NCI-H510A (cell line): ENCODE data around the gene DNAJC4.

Experiments
- DNase-seq: peaks from one replicate; lab custom pipeline; 2025; lab: John Stamatoyannopoulos, UW

The DNAJC4 gene

DNA sequence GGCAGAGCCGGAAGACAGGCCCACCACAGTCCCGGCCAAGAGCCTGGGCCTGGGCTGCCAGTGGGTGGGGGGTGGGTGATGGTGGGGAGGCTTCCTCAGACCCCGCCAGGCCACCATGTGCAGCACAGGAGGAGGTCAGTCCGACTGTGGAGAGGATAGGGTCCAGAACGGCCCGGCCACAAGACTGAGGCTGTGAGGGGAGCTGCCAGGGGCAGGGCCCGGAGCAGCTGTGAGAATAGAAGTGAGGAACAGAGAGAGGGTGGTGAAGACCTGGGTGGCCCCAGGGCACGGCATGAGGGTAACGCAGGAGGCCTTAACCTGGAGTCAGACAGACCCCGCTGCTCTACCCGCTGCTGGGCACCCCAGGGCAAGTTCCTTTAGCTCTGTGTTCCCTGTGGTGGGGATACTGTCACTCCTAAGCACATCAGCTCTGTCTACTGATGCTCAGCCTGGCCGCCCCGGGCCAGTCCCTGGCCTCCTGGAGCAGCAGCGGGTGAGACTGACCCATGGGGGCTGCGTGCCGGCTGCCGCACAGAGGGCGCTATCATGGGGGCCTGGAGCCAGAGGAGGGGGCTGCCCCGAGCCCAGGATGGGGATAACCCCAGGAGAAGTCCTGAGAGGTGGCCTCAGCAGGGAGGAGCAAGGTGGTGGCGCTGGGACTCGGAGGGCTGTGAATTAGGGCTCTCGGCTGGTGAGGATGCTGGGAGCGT lies 22.1 kb upstream of the DNAJC4 start:
- DNase-seq = no peak

- no peak for DNase-seq
Observed at GRCh38 chr11:64208796-64209562, 21.4 kb upstream of the DNAJC4 start.

- DNase-seq = no peak
Observed at GRCh38 chr11:64209563-64209843, 20.8 kb upstream of the DNAJC4 start.

DNA sequence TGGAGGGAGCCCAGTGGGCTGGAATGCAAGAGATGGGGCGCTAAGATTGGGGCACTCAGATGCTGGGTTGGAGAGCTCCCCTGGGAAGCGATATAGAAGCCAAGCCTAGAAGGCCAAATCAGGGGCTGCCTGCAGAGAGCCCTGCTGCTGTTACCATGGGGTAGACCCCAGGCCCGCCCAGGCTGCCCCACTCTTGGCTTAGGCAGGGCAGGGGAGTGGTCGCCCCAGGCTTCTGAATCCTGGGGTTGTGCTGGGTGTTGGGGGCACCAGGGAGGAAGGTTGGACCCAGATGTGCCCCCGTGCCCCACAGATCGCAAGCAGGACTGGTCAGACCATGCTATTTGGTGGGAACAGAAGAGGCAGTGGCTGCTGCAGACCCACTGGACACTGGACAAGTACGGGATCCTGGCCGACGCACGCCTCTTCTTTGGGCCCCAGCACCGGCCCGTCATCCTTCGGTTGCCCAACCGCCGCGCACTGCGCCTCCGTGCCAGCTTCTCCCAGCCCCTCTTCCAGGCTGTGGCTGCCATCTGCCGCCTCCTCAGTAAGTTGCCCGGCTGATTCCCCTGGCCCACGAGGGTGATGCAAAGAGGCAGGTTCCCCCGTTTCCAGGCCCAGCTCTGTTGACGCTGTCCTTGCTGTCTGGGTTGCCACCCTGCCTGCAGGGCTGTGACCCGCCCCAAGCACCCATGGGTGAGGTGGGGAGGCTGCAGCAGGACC lies 19.9 kb upstream of the DNAJC4 start:
- no peak for DNase-seq

- no peak for DNase-seq
Observed at GRCh38 chr11:64211181-64211872, 19.0 kb upstream of the DNAJC4 start.

DNA sequence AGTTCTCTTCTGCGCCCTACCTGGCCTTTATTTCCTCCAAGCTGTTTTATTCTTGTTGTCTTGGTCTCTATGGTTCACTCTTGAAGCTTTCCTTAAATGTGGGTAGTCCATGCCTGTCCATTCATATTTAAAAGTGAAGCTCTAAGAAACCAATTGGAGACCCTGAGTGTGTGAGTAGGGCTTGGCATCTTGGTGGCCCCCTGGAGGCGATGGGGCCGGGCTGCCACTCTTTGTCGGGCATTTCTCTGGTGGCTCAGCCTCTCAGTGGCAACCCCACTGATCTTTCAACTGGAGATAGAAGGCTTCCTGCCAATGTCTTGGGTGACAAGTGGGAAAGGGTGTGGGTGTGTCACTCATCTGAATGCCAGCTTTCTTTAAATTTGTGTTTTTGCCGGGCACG lies 13.5 kb upstream of the DNAJC4 start:
- DNase-seq = no peak

DNA sequence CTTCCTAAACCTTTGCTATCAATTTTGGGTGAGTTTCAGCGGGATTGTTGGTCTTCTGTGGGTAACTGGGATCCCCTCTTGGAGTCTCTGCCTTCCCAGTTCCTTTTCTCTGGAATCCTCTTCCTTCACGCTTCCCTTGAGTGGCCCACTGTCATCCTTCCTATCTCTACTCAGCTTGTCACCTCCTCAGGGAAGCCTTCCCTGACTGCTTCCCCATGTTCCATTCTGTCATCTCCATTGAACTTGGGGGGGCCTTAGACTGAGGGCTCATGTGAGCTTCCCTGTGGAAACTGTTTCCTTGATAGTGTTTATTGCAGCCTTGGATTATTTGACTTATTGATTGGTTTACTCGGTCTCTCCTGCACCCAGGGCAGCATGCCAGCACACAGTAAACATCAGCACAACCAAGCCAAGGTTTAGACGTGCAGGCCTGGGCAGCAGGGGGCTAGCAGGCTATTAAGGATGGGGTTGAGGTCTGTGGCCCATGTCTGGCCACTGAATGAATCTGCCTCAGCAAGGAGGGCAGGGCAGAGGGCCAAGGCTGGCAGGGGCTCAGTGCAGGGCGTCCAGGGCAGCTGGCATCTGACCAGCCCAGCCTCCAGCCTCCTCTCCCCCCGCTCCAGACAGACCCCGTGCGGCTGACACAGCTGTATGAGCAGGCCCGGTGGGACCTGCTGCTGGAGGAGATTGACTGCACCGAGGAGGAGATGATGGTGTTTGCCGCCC lies 11.6 kb upstream of the DNAJC4 start:
- DNase-seq = no peak

- no peak for DNase-seq
Observed at GRCh38 chr11:64219354-64219684, 11.0 kb upstream of the DNAJC4 start.

- DNase-seq = no peak
Observed at GRCh38 chr11:64219755-64220154, 10.6 kb upstream of the DNAJC4 start.

GRCh38 chr11:64220271-64220670 lies 10.1 kb upstream of the DNAJC4 start:
- no peak for DNase-seq

GRCh38 chr11:64220798-64221197 lies 9.6 kb upstream of the DNAJC4 start:
- DNase-seq = no peak

- DNase-seq = no peak
Observed at GRCh38 chr11:64222651-64223000, 7.7 kb upstream of the DNAJC4 start.

DNA sequence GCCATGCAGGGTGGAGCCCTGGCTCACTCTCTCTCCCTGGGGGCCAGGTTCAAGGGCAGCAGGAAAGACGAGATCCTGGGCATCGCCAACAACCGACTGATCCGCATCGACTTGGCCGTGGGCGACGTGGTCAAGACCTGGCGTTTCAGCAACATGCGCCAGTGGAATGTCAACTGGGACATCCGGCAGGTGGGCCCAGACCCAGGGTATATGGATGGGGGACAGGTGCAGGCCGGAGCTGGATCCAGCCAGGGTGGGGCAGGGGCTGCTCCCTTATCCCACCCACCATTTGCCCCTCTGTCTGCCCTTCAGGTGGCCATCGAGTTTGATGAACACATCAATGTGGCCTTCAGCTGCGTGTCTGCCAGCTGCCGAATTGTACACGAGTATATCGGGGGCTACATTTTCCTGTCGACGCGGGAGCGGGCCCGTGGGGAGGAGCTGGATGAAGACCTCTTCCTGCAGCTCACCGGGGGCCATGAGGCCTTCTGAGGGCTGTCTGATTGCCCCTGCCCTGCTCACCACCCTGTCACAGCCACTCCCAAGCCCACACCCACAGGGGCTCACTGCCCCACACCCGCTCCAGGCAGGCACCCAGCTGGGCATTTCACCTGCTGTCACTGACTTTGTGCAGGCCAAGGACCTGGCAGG lies 7.2 kb upstream of the DNAJC4 start:
- no peak for DNase-seq

- no peak for DNase-seq
Observed at GRCh38 chr11:64224151-64224890, 6.0 kb upstream of the DNAJC4 start.

DNA sequence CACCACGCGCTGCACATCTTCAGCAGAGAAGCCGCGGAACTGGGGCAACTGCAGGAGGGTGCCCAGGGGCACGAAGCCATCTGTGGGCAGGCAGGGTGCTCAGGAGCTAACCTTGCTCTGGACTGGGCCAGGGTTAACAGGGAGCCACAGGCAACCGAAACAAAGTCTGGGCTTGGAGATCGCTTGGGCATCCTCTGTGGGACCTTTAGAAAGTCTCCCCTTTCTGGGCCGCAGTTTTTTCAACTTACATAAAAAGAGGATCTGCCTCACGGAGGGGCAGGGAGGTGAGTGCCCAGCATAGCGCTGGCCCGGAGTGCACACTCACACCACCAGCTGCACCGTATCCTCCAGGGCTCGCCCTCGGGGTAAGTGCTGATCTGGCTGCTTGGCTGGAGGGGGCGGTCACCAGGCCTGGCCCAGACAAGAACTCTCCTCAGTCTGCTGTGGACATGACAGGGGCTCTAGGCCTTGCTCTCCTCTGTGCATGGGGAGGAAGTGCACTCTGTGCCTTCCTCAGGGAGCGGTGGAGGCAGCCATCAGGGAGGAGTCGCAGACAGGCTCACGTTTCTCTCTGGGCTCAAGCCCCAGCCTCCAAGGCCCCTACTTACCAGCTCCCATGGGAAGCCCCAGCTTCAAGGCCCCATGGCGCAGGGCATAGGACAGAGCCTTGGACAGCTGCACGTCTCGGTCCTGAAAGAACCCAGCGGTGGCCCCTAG lies 5.3 kb upstream of the DNAJC4 start:
- DNase-seq = no peak

- peak; percentile 89 for DNase-seq
Observed at GRCh38 chr11:64225608-64226506, 4.5 kb upstream of the DNAJC4 start, which contains the start of the genes NUDT22 and TRPT1. Gene NUDT22, plus strand, starts transcription at chr11:64226274. Its CDS starts 379 bp downstream, at chr11:64226653. Gene TRPT1, minus strand, starts transcription at chr11:64226186. Its CDS starts 326 bp downstream, at chr11:64225860.

DNA sequence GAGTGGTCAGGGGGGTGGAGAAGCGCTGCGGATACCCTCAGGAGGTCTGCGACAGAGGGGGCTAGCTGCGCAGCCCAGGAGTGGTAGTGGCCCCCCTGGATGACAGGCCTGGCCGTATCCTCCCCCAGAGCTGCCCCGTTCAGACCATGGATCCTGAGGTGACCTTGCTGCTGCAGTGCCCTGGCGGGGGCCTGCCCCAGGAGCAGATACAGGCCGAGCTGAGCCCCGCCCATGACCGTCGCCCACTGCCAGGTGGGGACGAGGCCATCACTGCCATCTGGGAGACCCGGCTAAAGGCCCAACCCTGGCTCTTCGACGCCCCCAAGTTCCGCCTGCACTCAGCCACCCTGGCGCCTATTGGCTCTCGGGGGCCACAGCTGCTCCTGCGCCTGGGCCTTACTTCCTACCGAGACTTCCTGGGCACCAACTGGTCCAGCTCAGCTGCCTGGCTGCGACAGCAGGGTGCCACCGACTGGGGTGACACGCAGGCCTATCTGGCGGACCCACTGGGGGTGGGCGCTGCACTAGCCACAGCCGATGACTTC lies 3.8 kb upstream of the DNAJC4 start:
- peak; percentile 56 for DNase-seq

GRCh38 chr11:64227405-64227956 lies 2.9 kb upstream of the DNAJC4 start:
- no peak for DNase-seq
